GM13977 (cell line): ENCODE data around the gene SLC19A1.

Experiments
- DNase-seq: peaks from one replicate; pipeline ENCODE4 v3.0.0; 2012; ENCODE audit warnings: low spot score
- in situ Hi-C: fragments of 300-500 bp; cut with MboI; formaldehyde crosslinking; loops from one replicate; pipeline ENCODE4 v1.12.0; 2022; ENCODE audit warnings: low sequenced_read_pairs, low pct_unique_long_range_greater_than_20kb, mixed read lengths, inconsistent platforms; ENCODE audit not compliant: unreplicated experiment
- TF ChIP-seq, protein P1 (sequence below): IDR thresholded peaks from 2 replicates; pipeline ENCODE4 v1.5.1; 2012; ENCODE audit warnings: mild to moderate bottlenecking, control low read depth; ENCODE audit not compliant: insufficient read depth; ENCODE audit errors: extremely low read depth, missing control alignments

Gene SLC19A1

DNA sequence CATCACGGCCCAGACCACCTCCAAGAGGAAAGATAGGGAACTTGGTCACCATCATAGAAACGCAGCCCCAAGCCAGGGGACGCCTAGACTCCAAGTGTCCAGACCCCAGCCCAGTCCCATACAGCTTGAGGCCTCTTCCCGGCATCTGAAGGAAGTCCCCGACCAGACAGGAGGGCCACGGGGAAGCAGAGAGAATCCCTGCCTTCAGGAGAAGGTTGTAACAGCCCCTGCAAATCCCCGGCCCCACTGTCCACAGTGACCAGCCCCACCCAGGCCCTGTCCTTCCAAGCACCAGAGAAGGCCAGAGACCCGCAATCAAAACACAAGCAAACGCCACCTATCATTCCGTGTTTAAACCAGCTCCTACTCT lies 1.7 kb downstream of the SLC19A1 start:
- DNase-seq, result no peak
- in situ Hi-C loops, result no loop called here

DNA sequence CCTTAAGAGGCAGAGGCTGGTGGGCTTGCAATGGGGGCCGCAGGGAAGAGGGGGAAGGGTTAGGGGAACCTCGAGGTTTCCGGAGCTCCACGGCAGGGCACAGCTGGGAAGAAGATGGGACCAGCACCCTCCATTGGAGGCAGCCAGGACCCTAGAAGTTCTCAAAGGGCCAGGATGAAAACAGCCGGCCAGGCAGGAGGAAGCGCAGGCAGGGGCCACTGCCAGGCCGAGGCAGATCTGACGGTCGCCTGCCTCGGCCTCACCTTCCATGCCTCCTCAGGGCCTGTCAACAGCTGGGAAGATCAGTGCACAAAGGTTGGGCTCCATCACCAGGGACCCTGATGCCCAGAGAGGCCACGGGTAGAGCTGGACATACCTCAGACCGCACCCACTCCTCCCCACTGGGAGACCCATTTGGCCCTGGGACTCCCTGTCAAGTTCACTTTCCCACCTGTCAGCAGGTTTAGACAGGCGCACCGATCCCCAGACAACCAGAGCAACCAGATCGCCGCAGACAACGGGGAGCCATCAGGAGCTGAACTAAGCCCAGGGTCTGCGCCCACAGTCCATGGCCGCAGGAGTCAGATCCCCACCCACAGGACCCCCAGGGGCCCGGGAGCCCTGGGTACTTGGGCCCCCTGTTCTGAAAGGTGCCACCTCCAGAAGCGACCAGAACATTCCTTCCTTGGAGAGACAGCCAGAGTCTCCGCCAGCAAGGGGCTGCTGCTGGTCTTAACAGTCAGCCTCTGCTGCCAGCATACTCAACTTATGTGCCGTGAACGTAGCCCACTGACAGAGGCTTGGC lies 2.2 kb downstream of the SLC19A1 start:
- peak; percentile 34 for DNase-seq
- TF ChIP-seq, protein P1, sequence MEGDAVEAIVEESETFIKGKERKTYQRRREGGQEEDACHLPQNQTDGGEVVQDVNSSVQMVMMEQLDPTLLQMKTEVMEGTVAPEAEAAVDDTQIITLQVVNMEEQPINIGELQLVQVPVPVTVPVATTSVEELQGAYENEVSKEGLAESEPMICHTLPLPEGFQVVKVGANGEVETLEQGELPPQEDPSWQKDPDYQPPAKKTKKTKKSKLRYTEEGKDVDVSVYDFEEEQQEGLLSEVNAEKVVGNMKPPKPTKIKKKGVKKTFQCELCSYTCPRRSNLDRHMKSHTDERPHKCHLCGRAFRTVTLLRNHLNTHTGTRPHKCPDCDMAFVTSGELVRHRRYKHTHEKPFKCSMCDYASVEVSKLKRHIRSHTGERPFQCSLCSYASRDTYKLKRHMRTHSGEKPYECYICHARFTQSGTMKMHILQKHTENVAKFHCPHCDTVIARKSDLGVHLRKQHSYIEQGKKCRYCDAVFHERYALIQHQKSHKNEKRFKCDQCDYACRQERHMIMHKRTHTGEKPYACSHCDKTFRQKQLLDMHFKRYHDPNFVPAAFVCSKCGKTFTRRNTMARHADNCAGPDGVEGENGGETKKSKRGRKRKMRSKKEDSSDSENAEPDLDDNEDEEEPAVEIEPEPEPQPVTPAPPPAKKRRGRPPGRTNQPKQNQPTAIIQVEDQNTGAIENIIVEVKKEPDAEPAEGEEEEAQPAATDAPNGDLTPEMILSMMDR, result no peak
- in situ Hi-C loops, result no loop called here

More for the DNA sequence above, 1.7 kb downstream of the SLC19A1 start:
- TF ChIP-seq, protein P1, result no peak

DNA sequence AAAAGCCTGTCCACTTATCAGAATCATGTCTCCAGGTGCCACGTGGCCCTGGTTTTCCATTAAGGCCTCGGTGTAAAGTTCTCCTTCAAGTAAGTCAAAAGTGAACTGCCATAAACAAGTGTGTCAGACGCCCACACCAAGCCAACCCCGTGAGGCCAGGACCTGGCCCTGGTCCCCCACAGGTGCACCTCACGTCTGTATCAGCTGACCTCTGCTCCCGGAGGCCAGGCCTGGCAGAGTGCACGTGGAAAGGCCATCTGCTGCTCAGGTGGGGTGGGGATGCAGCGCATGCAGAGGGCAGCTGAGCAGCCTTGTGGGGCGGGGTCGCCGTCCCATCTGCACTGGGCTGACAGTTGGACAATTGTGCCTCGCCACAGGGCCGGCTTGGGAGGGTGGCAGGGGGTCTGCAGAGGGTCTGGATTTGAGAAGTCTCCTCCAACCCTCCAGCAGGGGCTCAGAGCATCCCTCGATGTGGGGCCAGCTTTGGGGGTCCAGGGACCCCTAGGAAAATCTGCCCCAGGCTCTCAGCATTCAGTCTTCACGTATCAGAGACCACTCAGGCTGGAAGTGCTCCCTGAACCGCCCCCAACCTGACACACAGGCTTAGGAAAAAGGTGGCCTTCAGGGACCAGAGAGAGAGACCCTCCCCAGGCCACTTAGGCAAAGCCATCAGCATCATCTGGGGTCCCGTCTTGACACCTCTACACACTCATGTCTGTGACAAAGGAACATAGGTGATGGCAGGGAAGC lies 3.0 kb downstream of the SLC19A1 start:
- no peak for DNase-seq
- TF ChIP-seq, protein P1, result no peak
- in situ Hi-C loops, result no loop called here

DNA sequence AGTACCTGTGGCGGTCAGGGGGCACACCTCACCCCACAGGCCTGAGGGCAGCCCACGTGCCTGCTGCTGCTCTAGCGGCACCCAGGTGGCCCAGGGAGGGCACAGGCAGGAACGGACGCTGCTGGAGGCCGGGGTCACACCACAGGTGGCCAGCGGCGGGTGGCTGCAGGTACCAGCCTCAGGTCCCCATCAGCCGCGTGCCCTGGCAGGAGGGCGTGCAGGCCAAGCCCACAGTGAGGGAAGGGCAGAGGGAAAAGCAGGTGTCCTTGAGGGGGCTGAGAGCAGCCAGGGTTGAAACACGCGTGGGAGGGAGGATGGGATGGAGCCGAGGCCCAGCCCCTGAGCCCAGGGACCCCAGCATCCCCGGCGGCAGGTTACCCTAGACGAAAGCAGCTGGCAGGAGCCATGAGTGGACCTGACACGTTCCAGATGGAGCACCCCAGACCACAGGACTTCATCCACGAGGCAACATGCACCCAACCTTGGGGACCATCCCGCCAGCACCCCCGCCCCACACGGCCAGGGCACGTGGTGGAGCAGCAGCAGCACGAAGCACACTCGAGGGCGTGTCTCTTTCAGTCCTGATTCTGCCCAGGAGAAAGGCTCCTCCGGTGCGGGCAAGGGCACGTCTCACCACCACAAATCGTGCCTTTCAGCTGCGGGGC lies 3.7 kb downstream of the SLC19A1 start:
- in situ Hi-C loops, result no loop called here
- no peak for DNase-seq
- TF ChIP-seq, protein P1, result no peak

DNA sequence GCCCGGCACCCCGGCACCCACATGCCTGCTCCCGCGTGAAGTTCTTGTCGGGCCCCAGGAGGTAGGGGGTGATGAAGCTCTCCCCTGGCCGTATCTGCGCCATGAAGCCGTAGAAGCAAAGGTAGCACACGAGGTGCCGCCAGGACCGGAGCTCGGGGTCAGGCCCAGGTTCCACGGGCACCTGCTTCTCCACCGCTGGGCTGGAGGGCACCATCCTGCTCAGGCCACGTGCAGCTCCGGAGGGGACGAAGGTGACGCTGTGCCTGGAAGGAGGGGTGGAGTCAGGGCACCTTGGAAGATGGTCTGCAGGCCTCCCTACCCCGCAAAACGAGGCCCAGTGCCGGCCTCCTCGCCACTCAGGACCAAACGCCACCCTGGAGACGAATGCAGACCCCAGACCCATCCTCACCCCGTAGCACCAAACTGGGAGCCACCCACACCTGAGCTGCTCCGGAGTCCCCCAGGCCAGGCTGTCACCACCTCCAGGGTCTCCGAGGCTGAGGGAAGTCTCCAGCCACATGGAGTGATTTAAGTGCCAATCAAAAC lies 4.4 kb downstream of the SLC19A1 start:
- no peak for DNase-seq
- in situ Hi-C loops, result no loop called here
- TF ChIP-seq, protein P1, result no peak

DNA sequence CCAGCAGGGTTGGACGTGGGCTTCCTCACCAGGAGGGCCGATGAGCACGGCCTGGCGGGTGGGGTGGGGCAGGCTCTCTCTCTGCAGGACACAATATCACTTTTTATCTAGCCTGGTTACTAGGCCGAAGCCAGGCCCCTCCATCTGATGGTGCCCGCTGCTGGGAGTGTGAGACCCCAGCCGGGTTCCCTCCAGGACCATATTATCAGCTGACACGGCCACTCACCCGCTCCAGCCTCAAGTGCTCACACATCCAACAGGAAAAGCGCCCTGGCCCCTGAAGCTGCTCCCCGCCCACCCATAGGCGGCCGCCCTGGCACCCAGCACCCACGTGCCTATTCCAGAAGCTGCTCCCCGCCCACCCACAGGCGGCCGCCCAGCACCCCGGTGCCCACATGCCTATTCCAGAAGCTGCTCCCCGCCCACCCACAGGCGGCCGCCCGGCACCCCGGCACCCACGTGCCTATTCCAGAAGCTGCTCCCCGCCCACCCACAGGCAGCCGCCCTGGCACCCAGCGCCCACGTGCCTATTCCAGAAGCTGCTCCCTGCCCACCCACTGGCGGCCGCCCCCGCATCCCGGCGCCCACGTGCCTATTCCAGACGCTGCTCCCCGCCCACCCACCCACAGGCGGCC lies 5.0 kb downstream of the SLC19A1 start:
- TF ChIP-seq, protein P1, result no peak
- DNase-seq, result no peak
- in situ Hi-C loops, result no loop called here
